ENCODE measurements around the gene VPS25.
A peak's percentile ranks its signal among the peaks of the same experiment; 100 is the strongest.

The VPS25 gene

GRCh38 chr17:42784409-42784808, 11.2 kb downstream of the VPS25 start:
- no peak overlapping the region for H4K91ac ChIP-seq (ENCODE audit: low read depth, low read length, poor library complexity)
- peaks cover 0 to 9% of the 10 kb centered on the region in 2 donors for H3K4me1 ChIP-seq (ENCODE audit: control insufficient read depth in 2 of 2, insufficient read depth in 1 of 2, low read depth in 1 of 2, low read length in 2 of 2)
- H3K4me2 ChIP-seq (ENCODE audit: insufficient read depth, low read length, poor library complexity, severe bottlenecking): no peak overlapping the region
- DNase-seq (ENCODE audit: low spot score): no peak
- H3K9me3 ChIP-seq (replicated peaks in 1 of 2; ENCODE audit: control insufficient read depth in 2 of 2, insufficient read depth in 1 of 2, low read depth in 1 of 2, low read length in 2 of 2): no peaks in the 10 kb centered on the region
- H3K18ac ChIP-seq (ENCODE audit: low read length): no peak overlapping the region
- H2AFZ ChIP-seq (ENCODE audit: low read length): no peak overlapping the region
- H3K4ac ChIP-seq (ENCODE audit: low read length): no peak overlapping the region
- H3K4me3 ChIP-seq (ENCODE audit: low read length in 2 of 2): no peak overlapping the region
- H2BK15ac ChIP-seq (ENCODE audit: low read length): no peak overlapping the region
- no CpG with 5 or more reads among the region's 25 CpGs for WGBS, 2 donors (ENCODE audit: extremely low coverage in 2 of 2, insufficient read length in 2 of 2, insufficient replicate concordance in 1 of 2)
- no peak overlapping the region for H2BK5ac ChIP-seq (ENCODE audit: low read length)
- H3K23ac ChIP-seq (ENCODE audit: low read depth, low read length, poor library complexity): no peak overlapping the region
- peaks cover 0 to 25% (median 8%) of the 10 kb centered on the region in 3 experiments for H3K27me3 ChIP-seq (ENCODE audit: control insufficient read depth in 3 of 3, insufficient read depth in 3 of 3, low read depth in 1 of 3, low read length in 3 of 3)
- H3K9ac ChIP-seq (ENCODE audit: low read depth, low read length, poor library complexity): no peak overlapping the region
- no peak overlapping the region for H2AK5ac ChIP-seq (ENCODE audit: low read depth, low read length)
- H3K14ac ChIP-seq (ENCODE audit: low read length): peak overlapping the region; percentile 47
- H4K8ac ChIP-seq (ENCODE audit: low read depth, low read length): no peak overlapping the region
- H3K36me3 ChIP-seq (replicated peaks in 1 of 2; ENCODE audit: control insufficient read depth in 2 of 2, insufficient read depth in 2 of 2, low read length in 2 of 2): peaks cover 2 to 8% of the 10 kb centered on the region in 2 donors
- no peak overlapping the region for H2BK120ac ChIP-seq (ENCODE audit: low read depth, low read length)
- no peaks in the 10 kb centered on the region for H3K79me1 ChIP-seq (ENCODE audit: low read depth, low read length)
- H3K27ac ChIP-seq (replicated peaks; ENCODE audit: low read length): no peak overlapping the region
- no peak overlapping the region for H2BK12ac ChIP-seq (ENCODE audit: low read length)

DNA sequence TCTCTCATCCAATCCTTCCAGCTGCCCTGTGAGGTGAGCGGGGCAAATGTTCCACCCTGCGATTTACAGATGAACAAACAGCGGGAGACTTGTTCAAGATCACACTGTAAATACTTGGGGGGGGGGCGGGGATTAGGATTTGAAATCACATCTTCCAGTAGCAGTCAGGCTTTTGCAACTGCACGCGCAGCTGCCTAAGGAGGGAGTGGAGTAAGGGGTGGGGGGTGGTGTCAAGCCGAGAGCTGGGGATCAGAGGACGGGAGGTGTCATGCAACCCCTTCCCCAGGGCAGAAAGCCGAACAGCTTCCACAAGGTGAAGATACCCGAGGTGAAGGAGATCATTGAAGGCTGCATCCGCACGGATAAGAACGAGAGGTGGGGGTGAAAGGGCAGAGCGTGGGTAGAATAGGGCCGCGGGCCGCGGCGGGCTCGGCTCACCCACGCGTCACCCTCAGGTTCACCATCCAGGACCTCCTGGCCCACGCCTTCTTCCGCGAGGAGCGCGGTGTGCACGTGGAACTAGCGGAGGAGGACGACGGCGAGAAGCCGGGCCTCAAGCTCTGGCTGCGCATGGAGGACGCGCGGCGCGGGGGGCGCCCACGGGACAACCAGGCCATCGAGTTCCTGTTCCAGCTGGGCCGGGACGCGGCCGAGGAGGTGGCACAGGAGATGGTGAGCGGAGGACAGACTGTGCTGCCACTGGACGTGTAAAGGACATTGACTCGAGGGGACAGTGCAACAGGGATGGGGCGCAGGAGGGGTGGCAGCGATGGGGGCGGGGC, 11.8 kb downstream of the VPS25 start:
- H3K9ac ChIP-seq (ENCODE audit: low read depth, low read length, poor library complexity): no peak overlapping the region
- peak overlapping the region; percentile 23 for H2AK5ac ChIP-seq (ENCODE audit: low read depth, low read length)
- H3K36me3 ChIP-seq (replicated peaks in 1 of 2; ENCODE audit: control insufficient read depth in 2 of 2, insufficient read depth in 2 of 2, low read length in 2 of 2): peaks cover 0 to 2% of the 10 kb centered on the region in 2 donors
- no peak overlapping the region for H2BK5ac ChIP-seq (ENCODE audit: low read length)
- peak overlapping the region; percentile 16 for H2BK12ac ChIP-seq (ENCODE audit: low read length)
- no peak overlapping the region for H3K18ac ChIP-seq (ENCODE audit: low read length)
- H4K8ac ChIP-seq (ENCODE audit: low read depth, low read length): no peak overlapping the region
- H3K4me1 ChIP-seq (ENCODE audit: control insufficient read depth in 2 of 2, insufficient read depth in 1 of 2, low read depth in 1 of 2, low read length in 2 of 2): peaks cover 0 to 5% of the 10 kb centered on the region in 2 donors
- WGBS, 2 donors (ENCODE audit: extremely low coverage in 2 of 2, insufficient read length in 2 of 2, insufficient replicate concordance in 1 of 2): no CpG with 5 or more reads among the region's 52 CpGs
- no peaks in the 10 kb centered on the region for H3K79me1 ChIP-seq (ENCODE audit: low read depth, low read length)
- no peak overlapping the region for H2AFZ ChIP-seq (ENCODE audit: low read length)
- peaks cover 0 to 25% (median 8%) of the 10 kb centered on the region in 3 experiments for H3K27me3 ChIP-seq (ENCODE audit: control insufficient read depth in 3 of 3, insufficient read depth in 3 of 3, low read depth in 1 of 3, low read length in 3 of 3)
- H4K91ac ChIP-seq (ENCODE audit: low read depth, low read length, poor library complexity): no peak overlapping the region
- H3K14ac ChIP-seq (ENCODE audit: low read length): no peak overlapping the region
- H3K4me3 ChIP-seq (ENCODE audit: low read length in 2 of 2): no peak overlapping the region
- no peak overlapping the region for H3K4me2 ChIP-seq (ENCODE audit: insufficient read depth, low read length, poor library complexity, severe bottlenecking)
- peak overlapping the region; percentile 70 for H3K4ac ChIP-seq (ENCODE audit: low read length)
- H3K23ac ChIP-seq (ENCODE audit: low read depth, low read length, poor library complexity): peak overlapping the region; percentile 9
- no peak overlapping the region for H3K27ac ChIP-seq (replicated peaks; ENCODE audit: low read length)
- H3K9me3 ChIP-seq (replicated peaks in 1 of 2; ENCODE audit: control insufficient read depth in 2 of 2, insufficient read depth in 1 of 2, low read depth in 1 of 2, low read length in 2 of 2): no peaks in the 10 kb centered on the region
- no peak overlapping the region for H2BK120ac ChIP-seq (ENCODE audit: low read depth, low read length)
- DNase-seq (ENCODE audit: low spot score): no peak
- no peak overlapping the region for H2BK15ac ChIP-seq (ENCODE audit: low read length)

- no peak overlapping the region for H2BK5ac ChIP-seq (ENCODE audit: low read length)
- no peak overlapping the region for H3K27ac ChIP-seq (replicated peaks; ENCODE audit: low read length)
- no peak overlapping the region for H3K4me3 ChIP-seq (ENCODE audit: low read length in 2 of 2)
- no peak overlapping the region for H3K9ac ChIP-seq (ENCODE audit: low read depth, low read length, poor library complexity)
- no peak overlapping the region for H3K23ac ChIP-seq (ENCODE audit: low read depth, low read length, poor library complexity)
- H2AK5ac ChIP-seq (ENCODE audit: low read depth, low read length): no peak overlapping the region
- H2AFZ ChIP-seq (ENCODE audit: low read length): no peak overlapping the region
- H3K14ac ChIP-seq (ENCODE audit: low read length): no peak overlapping the region
- H3K4me1 ChIP-seq (ENCODE audit: control insufficient read depth in 2 of 2, insufficient read depth in 1 of 2, low read depth in 1 of 2, low read length in 2 of 2): no peaks in the 10 kb centered on the region
- no peak overlapping the region for H4K91ac ChIP-seq (ENCODE audit: low read depth, low read length, poor library complexity)
- H3K79me1 ChIP-seq (ENCODE audit: low read depth, low read length): no peaks in the 10 kb centered on the region
- H3K4ac ChIP-seq (ENCODE audit: low read length): no peak overlapping the region
- no peak for DNase-seq (ENCODE audit: low spot score)
- no peak overlapping the region for H3K18ac ChIP-seq (ENCODE audit: low read length)
- H2BK12ac ChIP-seq (ENCODE audit: low read length): no peak overlapping the region
- no CpG with 5 or more reads among the region's 11 CpGs for WGBS, 2 donors (ENCODE audit: extremely low coverage in 2 of 2, insufficient read length in 2 of 2, insufficient replicate concordance in 1 of 2)
- H3K36me3 ChIP-seq (replicated peaks in 1 of 2; ENCODE audit: control insufficient read depth in 2 of 2, insufficient read depth in 2 of 2, low read length in 2 of 2): no peaks in the 10 kb centered on the region
- no peaks in the 10 kb centered on the region for H3K9me3 ChIP-seq (replicated peaks in 1 of 2; ENCODE audit: control insufficient read depth in 2 of 2, insufficient read depth in 1 of 2, low read depth in 1 of 2, low read length in 2 of 2)
- no peak overlapping the region for H4K8ac ChIP-seq (ENCODE audit: low read depth, low read length)
- peaks cover 0 to 9% (median 0%) of the 10 kb centered on the region in 3 experiments for H3K27me3 ChIP-seq (ENCODE audit: control insufficient read depth in 3 of 3, insufficient read depth in 3 of 3, low read depth in 1 of 3, low read length in 3 of 3)
- H2BK15ac ChIP-seq (ENCODE audit: low read length): no peak overlapping the region
- no peak overlapping the region for H3K4me2 ChIP-seq (ENCODE audit: insufficient read depth, low read length, poor library complexity, severe bottlenecking)
- H2BK120ac ChIP-seq (ENCODE audit: low read depth, low read length): no peak overlapping the region
These were observed 14.0 kb downstream of the VPS25 start for GRCh38 chr17:42787266-42787665.

- no peaks in the 10 kb centered on the region for H3K79me1 ChIP-seq (ENCODE audit: low read depth, low read length)
- no peaks in the 10 kb centered on the region for H3K9me3 ChIP-seq (replicated peaks in 1 of 2; ENCODE audit: control insufficient read depth in 2 of 2, insufficient read depth in 1 of 2, low read depth in 1 of 2, low read length in 2 of 2)
These were observed 18.7 kb downstream of the VPS25 start for GRCh38 chr17:42791948-42792347.

More at GRCh38 chr17:42791948-42792347, 18.7 kb downstream of the VPS25 start:
- H4K8ac ChIP-seq (ENCODE audit: low read depth, low read length): no peak overlapping the region
- no peak overlapping the region for H3K4me3 ChIP-seq (ENCODE audit: low read length in 2 of 2)
- H2BK12ac ChIP-seq (ENCODE audit: low read length): no peak overlapping the region
- H2AK5ac ChIP-seq (ENCODE audit: low read depth, low read length): no peak overlapping the region
- DNase-seq (ENCODE audit: low spot score): no peak
- H3K4me2 ChIP-seq (ENCODE audit: insufficient read depth, low read length, poor library complexity, severe bottlenecking): no peak overlapping the region
- no peak overlapping the region for H3K27ac ChIP-seq (replicated peaks; ENCODE audit: low read length)
- H2BK120ac ChIP-seq (ENCODE audit: low read depth, low read length): no peak overlapping the region
- H3K36me3 ChIP-seq (replicated peaks in 1 of 2; ENCODE audit: control insufficient read depth in 2 of 2, insufficient read depth in 2 of 2, low read length in 2 of 2): peaks cover 4 to 18% of the 10 kb centered on the region in 2 donors
- H3K4ac ChIP-seq (ENCODE audit: low read length): no peak overlapping the region
- no CpG with 5 or more reads among the region's 2 CpGs for WGBS, 2 donors (ENCODE audit: extremely low coverage in 2 of 2, insufficient read length in 2 of 2, insufficient replicate concordance in 1 of 2)
- H3K4me1 ChIP-seq (ENCODE audit: control insufficient read depth in 2 of 2, insufficient read depth in 1 of 2, low read depth in 1 of 2, low read length in 2 of 2): no peaks in the 10 kb centered on the region
- H4K91ac ChIP-seq (ENCODE audit: low read depth, low read length, poor library complexity): no peak overlapping the region
- no peak overlapping the region for H3K9ac ChIP-seq (ENCODE audit: low read depth, low read length, poor library complexity)
- H3K27me3 ChIP-seq (ENCODE audit: control insufficient read depth in 3 of 3, insufficient read depth in 3 of 3, low read depth in 1 of 3, low read length in 3 of 3): no peaks in the 10 kb centered on the region
- H2AFZ ChIP-seq (ENCODE audit: low read length): no peak overlapping the region
- no peak overlapping the region for H2BK5ac ChIP-seq (ENCODE audit: low read length)
- H3K14ac ChIP-seq (ENCODE audit: low read length): no peak overlapping the region
- no peak overlapping the region for H3K18ac ChIP-seq (ENCODE audit: low read length)
- no peak overlapping the region for H3K23ac ChIP-seq (ENCODE audit: low read depth, low read length, poor library complexity)
- H2BK15ac ChIP-seq (ENCODE audit: low read length): no peak overlapping the region
